Duodenal mucosa (tissue), 2 donors: ENCODE results near the gene PRUNE2.
A peak's percentile ranks its signal among the peaks of the same experiment; 100 is the strongest.

Experiments used
- H3K27ac ChIP-seq: one replicate; pipeline ENCODE4 v1.7.0; 2013; ENCODE audit warnings: low read depth, low read length
- H3K27me3 ChIP-seq, 2 donors: one replicate each; pipeline ENCODE4 v1.7.0; 2013; ENCODE audit warnings: low read length in 2 of 2, control low read depth in 1 of 2; ENCODE audit not compliant: insufficient read depth in 2 of 2, control insufficient read depth in 1 of 2
- H3K36me3 ChIP-seq, 2 donors: one replicate each; pipeline ENCODE4 v1.7.0; 2013; ENCODE audit warnings: low read length in 2 of 2, control low read depth in 1 of 2; ENCODE audit not compliant: insufficient read depth in 2 of 2, control insufficient read depth in 1 of 2
- H3K4me1 ChIP-seq, 2 donors: one replicate each; pipeline ENCODE4 v1.7.0; 2013; ENCODE audit warnings: low read length in 2 of 2, control low read depth in 1 of 2; ENCODE audit not compliant: insufficient read depth in 2 of 2, control insufficient read depth in 1 of 2
- H3K4me3 ChIP-seq, 2 donors: one replicate each; pipeline ENCODE4 v1.7.0; 2013; ENCODE audit warnings: low read length in 2 of 2, low read depth in 1 of 2
- H3K9ac ChIP-seq, 2 donors: one replicate each; pipeline ENCODE4 v1.7.0; 2013; ENCODE audit warnings: low read length in 2 of 2, low read depth in 1 of 2
- H3K9me3 ChIP-seq, 2 donors: one replicate each; pipeline ENCODE4 v1.7.0; 2013; ENCODE audit warnings: low read length in 2 of 2, control low read depth in 1 of 2; ENCODE audit not compliant: control insufficient read depth in 1 of 2

PRUNE2 gene

DNA sequence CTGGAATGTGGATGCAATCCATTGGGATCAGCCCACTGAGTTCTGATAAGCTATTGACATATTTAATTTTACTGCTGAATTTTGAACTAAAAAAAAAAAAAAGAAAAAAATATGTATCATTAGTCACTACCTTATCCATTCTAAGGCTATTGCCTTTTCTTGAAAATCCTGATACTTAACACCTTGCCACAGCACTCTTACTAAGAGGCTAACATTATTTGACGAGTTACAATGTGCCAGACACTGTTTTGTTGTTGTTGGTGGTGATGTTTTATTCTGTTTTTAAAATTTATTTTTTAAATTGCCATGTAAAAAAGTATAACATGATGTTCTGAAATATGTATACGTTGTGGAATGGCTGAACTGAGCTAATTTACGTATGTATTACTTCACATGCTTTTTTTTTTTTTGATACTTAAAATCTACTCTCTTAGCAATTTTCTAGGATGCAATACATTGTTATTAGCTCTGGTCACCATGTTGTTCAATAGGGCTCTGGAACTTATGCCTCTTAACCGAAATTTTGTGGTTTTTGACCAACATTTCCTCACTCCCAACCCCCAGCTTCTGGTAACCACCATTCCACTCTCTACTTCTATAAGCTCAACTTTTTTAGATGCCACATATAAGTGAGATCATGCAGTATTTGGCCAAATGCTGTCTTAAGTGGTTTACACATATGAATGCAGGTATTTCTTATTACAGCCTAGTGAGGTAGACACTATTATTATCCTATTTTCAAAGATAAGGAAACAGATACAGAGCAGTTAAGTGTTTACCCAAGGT lies 276.5 kb downstream of the PRUNE2 start:
- Histone ChIP-seq H3K27ac (no peak overlapping the region), H3K4me1 (peaks cover 36 to 41% of the 10 kb centered on the region in 2 donors), H3K9ac (no peak overlapping the region), H3K27me3 (peaks cover 0 to 2% of the 10 kb centered on the region in 2 donors), H3K4me3 (no peak overlapping the region), H3K9me3 (no peaks in the 10 kb centered on the region), H3K36me3 (peaks cover 0 to 6% of the 10 kb centered on the region in 2 donors)

DNA sequence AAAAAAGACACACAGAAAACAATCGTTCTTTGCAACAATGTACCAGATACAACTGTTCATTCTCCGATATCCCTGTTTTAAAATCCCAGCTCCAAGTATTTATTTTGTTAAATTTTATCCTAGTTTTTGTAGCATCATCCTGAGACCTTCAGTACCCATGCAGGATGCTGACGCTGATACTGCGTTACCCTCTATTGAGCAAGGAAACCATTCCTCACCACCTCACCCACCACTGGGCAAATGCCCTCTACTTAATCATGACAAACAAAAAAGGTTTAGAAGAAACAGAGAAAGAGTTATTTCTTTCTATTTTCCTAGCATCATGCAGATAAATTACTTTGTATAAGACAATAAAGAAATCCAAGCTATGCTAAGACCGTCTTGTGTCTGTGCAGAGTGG lies 277.8 kb downstream of the PRUNE2 start:
- H3K9ac ChIP-seq = no peak overlapping the region
- H3K36me3 ChIP-seq = peaks cover 0 to 6% of the 10 kb centered on the region in 2 donors
- peaks cover 0 to 2% of the 10 kb centered on the region in 2 donors for H3K27me3 ChIP-seq
- no peak overlapping the region for H3K4me3 ChIP-seq
- H3K4me1 ChIP-seq = peaks cover 33 to 44% of the 10 kb centered on the region in 2 donors
- no peaks in the 10 kb centered on the region for H3K9me3 ChIP-seq
- no peak overlapping the region for H3K27ac ChIP-seq

- H3K36me3 ChIP-seq = peaks cover 0 to 5% of the 10 kb centered on the region in 2 donors
- no peaks in the 10 kb centered on the region for H3K9me3 ChIP-seq
- no peak overlapping the region for H3K9ac ChIP-seq
- H3K4me1 ChIP-seq = peaks cover 33 to 53% of the 10 kb centered on the region in 2 donors
- no peak overlapping the region for H3K27ac ChIP-seq
- H3K4me3 ChIP-seq = no peak overlapping the region
- peaks cover 0 to 2% of the 10 kb centered on the region in 2 donors for H3K27me3 ChIP-seq
These were observed 278.9 kb downstream of the PRUNE2 start for GRCh38 chr9:76626980-76627379.

GRCh38 chr9:76626141-76626540 lies 279.8 kb downstream of the PRUNE2 start:
- Histone ChIP-seq H3K27me3 (peaks cover 0 to 2% of the 10 kb centered on the region in 2 donors), H3K9ac (no peak overlapping the region), H3K36me3 (no peaks in the 10 kb centered on the region), H3K9me3 (no peaks in the 10 kb centered on the region), H3K27ac (no peak overlapping the region), H3K4me3 (no peak overlapping the region), H3K4me1 (peaks cover 28 to 51% of the 10 kb centered on the region in 2 donors)

DNA sequence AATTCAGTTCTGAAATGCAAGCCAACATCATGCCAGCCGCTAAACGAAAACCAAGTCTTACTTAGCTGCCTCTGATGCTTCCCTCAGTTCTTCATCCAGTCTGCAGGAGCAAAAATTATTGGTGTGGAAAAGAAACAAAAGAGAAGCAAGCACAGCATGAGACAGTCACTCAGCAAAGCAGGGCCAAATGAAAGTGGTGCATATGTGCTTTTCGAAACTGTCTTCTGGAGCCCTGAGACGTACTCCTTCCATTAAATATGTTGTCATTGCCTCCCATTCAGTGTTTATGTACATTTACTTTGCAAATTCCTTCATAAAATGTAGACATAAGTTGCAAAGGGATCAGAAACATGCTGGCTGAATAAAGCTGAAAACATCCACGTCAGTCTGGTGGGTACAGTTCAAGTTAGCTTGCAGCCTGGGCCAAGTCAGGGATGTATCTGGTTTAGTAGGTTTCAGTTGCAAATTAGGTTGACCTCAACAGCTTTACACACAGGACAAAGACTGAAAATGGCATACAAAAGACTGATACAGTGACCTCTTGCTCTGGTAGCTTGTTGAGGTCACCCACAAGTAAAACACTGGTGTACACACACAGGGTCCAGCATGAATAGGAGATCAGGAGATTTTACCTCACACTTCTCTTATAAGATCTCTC lies 281.4 kb downstream of the PRUNE2 start:
- no peaks in the 10 kb centered on the region for H3K36me3 ChIP-seq
- peaks cover 24 to 51% of the 10 kb centered on the region in 2 donors for H3K4me1 ChIP-seq
- peaks cover 0 to 2% of the 10 kb centered on the region in 2 donors for H3K27me3 ChIP-seq
- no peak overlapping the region for H3K27ac ChIP-seq
- no peaks in the 10 kb centered on the region for H3K9me3 ChIP-seq
- no peak overlapping the region for H3K4me3 ChIP-seq
- H3K9ac ChIP-seq = no peak overlapping the region

DNA sequence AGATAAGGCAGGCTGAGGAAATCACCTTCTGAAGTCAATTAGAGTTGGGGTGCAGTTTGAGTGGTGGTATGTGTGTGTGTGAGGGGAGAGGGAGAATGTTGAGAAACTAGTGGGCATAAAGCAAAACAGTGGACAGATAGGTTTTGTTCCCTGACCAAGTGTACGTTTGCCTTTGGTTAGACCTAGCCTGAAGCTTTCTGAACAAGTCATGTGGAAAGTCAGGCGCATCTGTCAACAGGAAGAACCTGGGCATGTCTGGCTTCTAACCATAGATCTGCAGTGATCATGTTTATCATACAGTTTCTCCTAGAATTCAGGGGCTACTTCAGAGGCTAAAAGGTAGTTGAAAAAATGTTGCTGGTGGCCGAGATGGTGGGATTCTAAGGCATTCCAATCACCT lies 284.9 kb downstream of the PRUNE2 start:
- H3K27ac ChIP-seq = no peak overlapping the region
- no peaks in the 10 kb centered on the region for H3K36me3 ChIP-seq
- H3K27me3 ChIP-seq = no peaks in the 10 kb centered on the region
- no peak overlapping the region for H3K9ac ChIP-seq
- H3K4me1 ChIP-seq = peaks cover 46 to 77% of the 10 kb centered on the region in 2 donors
- no peaks in the 10 kb centered on the region for H3K9me3 ChIP-seq
- H3K4me3 ChIP-seq = no peak overlapping the region

GRCh38 chr9:76620581-76620980 lies 285.3 kb downstream of the PRUNE2 start:
- Histone ChIP-seq H3K9ac (no peak overlapping the region), H3K27ac (no peak overlapping the region), H3K36me3 (no peaks in the 10 kb centered on the region), H3K4me3 (no peak overlapping the region), H3K27me3 (no peaks in the 10 kb centered on the region), H3K9me3 (no peaks in the 10 kb centered on the region), H3K4me1 (peaks cover 48 to 75% of the 10 kb centered on the region in 2 donors)

- Histone ChIP-seq H3K27ac (no peak overlapping the region), H3K4me3 (no peak overlapping the region), H3K27me3 (no peaks in the 10 kb centered on the region)
These were observed 286.3 kb downstream of the PRUNE2 start for GRCh38 chr9:76619640-76620039.

GRCh38 chr9:76619197-76619596 lies 286.7 kb downstream of the PRUNE2 start:
- Histone ChIP-seq H3K27me3 (no peaks in the 10 kb centered on the region), H3K4me1 (peaks cover 48 to 75% of the 10 kb centered on the region in 2 donors), H3K4me3 (no peak overlapping the region), H3K9ac (peak overlapping the region in 1 of 2 donors; percentile 15), H3K9me3 (no peaks in the 10 kb centered on the region), H3K27ac (no peak overlapping the region), H3K36me3 (no peaks in the 10 kb centered on the region)

More at GRCh38 chr9:76619640-76620039, 286.3 kb downstream of the PRUNE2 start:
- peaks cover 49 to 76% of the 10 kb centered on the region in 2 donors for H3K4me1 ChIP-seq
- no peaks in the 10 kb centered on the region for H3K9me3 ChIP-seq
- H3K9ac ChIP-seq = no peak overlapping the region
- no peaks in the 10 kb centered on the region for H3K36me3 ChIP-seq

DNA sequence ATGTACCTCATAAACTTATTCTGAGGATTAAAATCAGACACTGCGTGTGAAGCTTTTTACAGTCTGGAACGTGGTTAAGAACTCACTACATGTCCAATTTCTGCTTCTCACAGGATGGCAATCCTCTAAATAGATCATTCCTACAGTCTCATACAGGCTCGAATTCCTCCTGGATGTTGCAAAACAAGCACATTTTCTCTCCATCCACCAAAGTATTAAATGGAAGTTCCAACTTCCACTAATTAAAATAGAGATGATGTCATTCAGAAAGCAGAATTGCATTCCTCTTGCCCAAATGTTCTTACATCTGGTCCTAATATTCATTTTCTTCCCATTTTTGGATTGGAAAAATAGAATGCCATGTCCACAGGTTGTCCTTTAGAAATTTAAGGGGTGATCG lies 287.2 kb downstream of the PRUNE2 start:
- H3K27ac ChIP-seq = peak overlapping the region; percentile 15
- no peaks in the 10 kb centered on the region for H3K36me3 ChIP-seq
- H3K27me3 ChIP-seq = no peaks in the 10 kb centered on the region
- peaks cover 44 to 74% of the 10 kb centered on the region in 2 donors for H3K4me1 ChIP-seq
- no peaks in the 10 kb centered on the region for H3K9me3 ChIP-seq
- peak overlapping the region in 1 of 2 donors; percentile 15 for H3K9ac ChIP-seq
- no peak overlapping the region for H3K4me3 ChIP-seq
